GM19025 (cell line): ENCODE data around the gene INO80C.

ENCODE experiments used
- ATAC-seq: cut with Tn5 transposase; IDR thresholded peaks from one replicate; pipeline ENCODE4 v1.9.1; 2021; ENCODE audit warnings: mild to moderate bottlenecking, low read depth, moderate library complexity; ENCODE audit not compliant: unreplicated experiment

The INO80C gene

GRCh38 chr18:35497370-35498197 lies at the start of gene INO80C:
Gene INO80C (minus strand): TSS chr18:35497960. CDS start chr18:35497874, 86 bp downstream.
- ATAC-seq = peak; percentile 91

GRCh38 chr18:35547008-35547605 lies 49.3 kb upstream of the INO80C start:
- no peak for ATAC-seq

GRCh38 chr18:35542356-35542755 lies 44.6 kb upstream of the INO80C start:
- ATAC-seq = no peak

- no peak for ATAC-seq
These were observed 37.5 kb upstream of the INO80C start for GRCh38 chr18:35535297-35535696.

GRCh38 chr18:35533916-35534405 lies 36.2 kb upstream of the INO80C start:
- ATAC-seq = no peak

GRCh38 chr18:35528749-35529274 lies 31.1 kb upstream of the INO80C start:
- ATAC-seq = no peak

- no peak for ATAC-seq
These were observed 28.8 kb upstream of the INO80C start for GRCh38 chr18:35526495-35527059.

GRCh38 chr18:35525795-35526494 lies 28.2 kb upstream of the INO80C start:
- no peak for ATAC-seq

GRCh38 chr18:35524226-35524625 lies 26.5 kb upstream of the INO80C start:
- ATAC-seq = no peak

- no peak for ATAC-seq
These were observed 24.6 kb upstream of the INO80C start for GRCh38 chr18:35522130-35522959.

GRCh38 chr18:35521133-35521532 lies 23.4 kb upstream of the INO80C start:
- no peak for ATAC-seq

GRCh38 chr18:35519148-35519899 lies 21.6 kb upstream of the INO80C start:
- ATAC-seq = no peak

- no peak for ATAC-seq
These were observed 20.0 kb upstream of the INO80C start for GRCh38 chr18:35517715-35518114.

- ATAC-seq = no peak
These were observed 19.0 kb upstream of the INO80C start for GRCh38 chr18:35516789-35517188.

- no peak for ATAC-seq
These were observed 18.6 kb upstream of the INO80C start for GRCh38 chr18:35516351-35516750.

GRCh38 chr18:35515460-35516130 lies 17.8 kb upstream of the INO80C start:
- ATAC-seq = no peak

- ATAC-seq = no peak
These were observed 17.1 kb upstream of the INO80C start for GRCh38 chr18:35514752-35515459.

GRCh38 chr18:35514283-35514682 lies 16.5 kb upstream of the INO80C start:
- ATAC-seq = no peak
